ENCODE measurements around the gene IL12RB2. TPM values are rescaled to one million over a fixed set of nuclear protein-coding genes. Genes with fewer than 3 reads are reported as not detected.
A peak's percentile ranks its signal among the peaks of the same experiment; 100 is the strongest.
"Not testable (repeated sequence)": the region's sequence is repeated elsewhere in the genome, so short reads cannot be mapped to it uniquely, and the experiment has no call there.

Gene IL12RB2
- total and polyA plus RNA-seq, 7 donors, result 0.13 to 9.5 (median 3.3) TPM

GRCh38 chr1:67441183-67441582 lies 133.5 kb downstream of the IL12RB2 start:
- H3K9me3 ChIP-seq, result no peaks in the 10 kb centered on the region
- no peaks in the 10 kb centered on the region for H3K27me3 ChIP-seq (ENCODE audit: insufficient read depth in 3 of 3, low read length in 2 of 3)
- H3K36me3 ChIP-seq (ENCODE audit: insufficient read depth in 1 of 2, low read depth in 1 of 2), result no peaks in the 10 kb centered on the region
- intact Hi-C loops (cut with DNase I), result no loop called here
- peak overlapping the region; percentile 15 for H3K27ac ChIP-seq
- ATAC-seq, result peak in 1 of 4 donors; percentile 58
- TF ChIP-seq CTCF (IDR thresholded peaks at IDR 0.05), result no peak
- peak in 1 of 2 donors; percentile 33 for DNase-seq
- peaks cover 24% of the 10 kb centered on the region for H3K4me1 ChIP-seq
- no peak overlapping the region for H3K4me3 ChIP-seq
- WGBS, 3 donors, result 34 to 40% (median 39%) methylated on average over 3 of the region's 3 CpGs

- intact Hi-C loops (cut with DNase I), result no loop called here
- ATAC-seq, result no peak
- WGBS, 3 donors, result 64 to 75% (median 68%) methylated on average over 2 of the region's 2 CpGs
- DNase-seq, result no peak
- Histone ChIP-seq H3K4me3 (no peak overlapping the region), H3K36me3 (ENCODE audit: insufficient read depth in 1 of 2, low read depth in 1 of 2) (no peaks in the 10 kb centered on the region), H3K27ac (no peak overlapping the region), H3K27me3 (ENCODE audit: insufficient read depth in 3 of 3, low read length in 2 of 3) (no peaks in the 10 kb centered on the region), H3K4me1 (peaks cover 24% of the 10 kb centered on the region), H3K9me3 (no peaks in the 10 kb centered on the region)
- TF ChIP-seq CTCF (IDR thresholded peaks at IDR 0.05), result no peak
Observed at GRCh38 chr1:67441739-67442281, 134.1 kb downstream of the IL12RB2 start.

- intact Hi-C loops (cut with DNase I), result not testable (repeated sequence)
Observed at GRCh38 chr1:67446014-67446413, 138.3 kb downstream of the IL12RB2 start.

More at GRCh38 chr1:67446014-67446413, 138.3 kb downstream of the IL12RB2 start:
- H3K9me3 ChIP-seq; H3K27me3 ChIP-seq (ENCODE audit: insufficient read depth in 3 of 3, low read length in 2 of 3); H3K36me3 ChIP-seq (ENCODE audit: insufficient read depth in 1 of 2, low read depth in 1 of 2); H3K27ac ChIP-seq; ATAC-seq; H3K4me1 ChIP-seq; DNase-seq; H3K4me3 ChIP-seq: not testable (repeated sequence)
- 66 to 79% (median 74%) methylated on average over 5 of the region's 5 CpGs for WGBS, 3 donors

Other genes with a start within 250 kb of the IL12RB2 start
- not detected for gene C1orf141, start 172.9 kb upstream of the IL12RB2 start, total RNA-seq
- gene C1orf141, start 172.9 kb upstream of the IL12RB2 start, polyA plus RNA-seq, result not detected
- not detected for gene IL23R, start 141.4 kb upstream of the IL12RB2 start, total RNA-seq
- gene IL23R, start 141.4 kb upstream of the IL12RB2 start, polyA plus RNA-seq, result not detected
- 100 to 1,000 TPM; 197 to 289 (median 216) TPM for gene SERBP1, start 122.5 kb downstream of the IL12RB2 start, total RNA-seq
- gene SERBP1, start 122.5 kb downstream of the IL12RB2 start, polyA plus RNA-seq, result 100 to 1,000 TPM; 189 to 299 (median 277) TPM